GM18499 (cell line): ENCODE data around the gene ZNF444.
"Not testable (repeated sequence)": the region's sequence is repeated elsewhere in the genome, so short reads cannot be mapped to it uniquely, and the experiment has no call there.

ENCODE experiments used
- ATAC-seq: cut with Tn5 transposase; IDR thresholded peaks from one replicate; pipeline ENCODE4 v1.9.1; 2021; ENCODE audit warnings: moderate number of reproducible peaks; ENCODE audit not compliant: insufficient read depth, unreplicated experiment

The ZNF444 gene

DNA sequence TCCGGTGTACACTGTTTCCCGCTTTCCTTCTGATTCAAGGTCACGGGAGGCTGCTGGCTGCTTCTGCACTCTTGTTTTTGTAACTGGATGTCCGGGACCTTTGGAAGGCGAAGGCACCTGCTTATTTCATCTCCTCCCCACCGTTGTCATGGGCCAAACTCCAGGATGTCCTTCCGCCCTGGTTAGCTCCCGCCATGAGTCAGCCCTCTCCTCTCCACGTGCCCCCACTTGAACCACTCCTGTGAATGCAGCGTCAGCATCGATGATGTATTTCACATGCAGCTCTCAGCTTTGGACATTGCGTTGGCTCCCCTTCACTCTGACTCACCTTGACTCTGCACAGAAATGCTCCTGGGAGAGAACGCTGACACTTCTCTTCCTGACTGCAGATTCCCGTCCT, 29.2 kb downstream of the ZNF444 start:
- no peak for ATAC-seq

DNA sequence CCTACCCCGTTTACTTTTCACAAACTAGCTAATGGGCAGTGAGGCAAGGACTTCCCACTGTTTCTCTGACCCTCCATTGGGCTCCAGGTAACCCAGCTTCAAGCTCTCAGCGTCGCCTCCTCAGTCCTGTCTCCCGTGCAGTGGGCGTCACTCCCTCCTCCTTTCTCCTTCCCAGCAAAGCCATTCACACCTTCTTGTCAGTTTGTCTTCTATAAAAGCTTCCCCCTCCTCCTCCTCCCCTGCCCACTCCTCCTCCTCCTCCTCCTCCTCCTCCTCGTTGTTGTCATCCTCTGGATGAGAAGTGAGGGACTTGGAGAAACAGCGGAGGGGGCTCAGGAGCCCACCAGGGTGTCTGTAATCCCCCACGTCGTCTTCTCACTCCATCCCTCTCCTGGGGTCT, 33.0 kb downstream of the ZNF444 start:
- ATAC-seq = no peak

DNA sequence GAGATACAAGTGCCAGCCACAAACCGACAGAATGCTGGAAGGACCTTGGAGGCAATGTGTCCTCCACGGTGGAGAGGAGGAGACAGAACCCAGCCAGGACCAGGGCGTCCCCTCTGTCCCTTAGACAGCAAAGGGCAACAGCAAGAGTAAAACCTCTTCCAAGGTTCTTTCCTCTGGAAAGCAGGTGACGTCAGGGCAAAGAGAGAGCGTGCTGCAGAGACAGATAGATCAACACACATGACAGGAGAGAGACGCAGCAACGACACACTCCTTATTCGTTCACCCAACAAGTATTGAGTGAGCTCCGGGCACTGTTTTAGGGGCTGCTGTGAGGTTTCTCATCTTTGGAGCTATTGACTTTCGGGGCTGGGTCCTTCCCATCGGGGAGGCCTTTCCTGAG, 33.5 kb downstream of the ZNF444 start:
- ATAC-seq = no peak

DNA sequence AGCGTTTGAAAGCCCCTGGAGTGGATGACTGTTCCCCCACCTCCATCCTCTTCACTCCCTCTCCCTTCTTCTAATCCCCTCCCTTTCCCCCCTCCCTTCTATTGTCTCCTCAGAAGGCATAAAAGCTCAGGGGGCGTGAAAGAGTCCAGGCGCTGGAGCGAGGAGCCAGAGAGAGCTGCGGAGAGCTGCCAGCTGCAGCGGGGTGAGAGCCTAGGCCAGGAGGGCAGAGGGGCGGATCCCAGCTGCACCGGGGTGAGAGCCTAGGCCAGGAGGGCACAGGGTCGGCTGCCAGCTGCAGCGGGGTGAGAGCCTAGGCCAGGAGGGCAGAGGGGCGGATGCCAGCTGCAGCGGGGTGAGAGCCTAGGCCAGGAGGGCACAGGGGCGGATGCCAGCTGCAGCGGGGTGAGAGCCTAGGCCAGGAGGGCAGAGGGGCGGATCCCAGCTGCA, 34.8 kb downstream of the ZNF444 start, which contains the start of gene GALP:
Gene GALP, plus strand, starts transcription at position 148 of the 447 bp plus-strand sequence. CDS start 1,101 bp downstream, outside the sequence.
- not testable (repeated sequence) for ATAC-seq

DNA sequence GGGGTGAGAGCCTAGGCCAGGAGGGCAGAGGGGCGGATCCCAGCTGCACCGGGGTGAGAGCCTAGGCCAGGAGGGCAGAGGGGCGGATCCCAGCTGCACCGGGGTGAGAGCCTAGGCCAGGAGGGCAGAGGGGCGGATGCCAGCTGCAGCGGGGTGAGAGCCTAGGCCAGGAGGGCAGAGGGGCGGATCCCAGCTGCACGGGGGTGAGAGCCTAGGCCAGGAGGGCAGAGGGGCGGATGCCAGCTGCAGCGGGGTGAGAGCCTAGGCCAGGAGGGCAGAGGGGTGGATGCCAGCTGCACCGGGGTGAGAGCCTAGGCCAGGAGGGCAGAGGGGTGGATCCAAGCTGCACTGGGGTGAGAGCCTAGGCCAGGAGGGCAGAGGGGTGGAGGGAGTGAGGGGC, 35.2 kb downstream of the ZNF444 start:
- not testable (repeated sequence) for ATAC-seq

DNA sequence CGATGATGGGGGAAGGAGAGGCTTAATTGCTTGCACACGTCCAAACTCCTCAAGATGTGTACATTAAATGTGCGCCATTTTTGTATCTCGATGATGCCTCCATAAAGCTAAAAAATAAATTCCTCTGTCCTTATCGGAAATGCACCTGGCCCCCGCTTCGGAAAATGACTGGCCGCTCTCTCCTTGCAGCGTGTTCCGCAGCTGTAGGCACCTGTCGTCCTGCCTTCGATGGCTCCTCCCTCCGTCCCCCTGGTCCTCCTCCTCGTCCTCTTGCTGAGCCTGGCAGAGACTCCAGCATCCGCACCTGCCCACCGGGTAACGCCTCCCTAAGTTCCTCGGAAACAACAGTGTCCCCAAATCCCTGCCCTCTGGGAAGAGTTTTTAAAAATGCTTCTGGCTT, 35.8 kb downstream of the ZNF444 start:
- ATAC-seq = no peak

DNA sequence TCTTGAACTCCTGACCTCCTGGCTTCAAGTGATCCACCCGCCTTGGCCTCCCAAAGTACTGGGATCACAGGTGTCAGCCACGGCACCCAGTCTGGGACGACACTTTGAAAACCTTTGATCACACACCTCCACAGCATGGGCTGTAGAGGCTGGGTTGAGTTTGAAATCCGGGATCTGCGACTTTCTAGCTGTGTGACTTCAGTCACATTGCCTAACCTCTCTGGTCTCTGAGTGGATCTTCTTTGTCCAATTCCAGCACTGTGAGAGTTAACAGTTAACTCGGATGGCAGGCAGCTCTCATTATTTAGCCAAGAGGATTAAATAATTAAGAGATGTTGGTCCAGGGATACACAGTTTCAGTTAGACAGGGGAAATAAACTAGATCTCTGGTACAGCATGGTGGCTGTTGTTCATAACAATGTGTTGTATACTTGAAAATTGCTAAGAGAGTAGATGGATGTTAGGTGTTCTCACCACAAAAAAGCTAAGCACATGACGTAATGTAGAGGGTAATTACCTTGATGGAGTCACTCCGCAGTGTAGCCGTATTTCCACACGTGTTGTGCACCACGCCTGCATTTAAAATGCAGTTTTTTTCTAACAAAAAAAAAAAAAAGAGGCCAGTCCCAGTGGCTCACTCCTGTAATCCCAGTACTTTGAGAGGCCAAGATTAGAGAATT, 36.6 kb downstream of the ZNF444 start:
- no peak for ATAC-seq

DNA sequence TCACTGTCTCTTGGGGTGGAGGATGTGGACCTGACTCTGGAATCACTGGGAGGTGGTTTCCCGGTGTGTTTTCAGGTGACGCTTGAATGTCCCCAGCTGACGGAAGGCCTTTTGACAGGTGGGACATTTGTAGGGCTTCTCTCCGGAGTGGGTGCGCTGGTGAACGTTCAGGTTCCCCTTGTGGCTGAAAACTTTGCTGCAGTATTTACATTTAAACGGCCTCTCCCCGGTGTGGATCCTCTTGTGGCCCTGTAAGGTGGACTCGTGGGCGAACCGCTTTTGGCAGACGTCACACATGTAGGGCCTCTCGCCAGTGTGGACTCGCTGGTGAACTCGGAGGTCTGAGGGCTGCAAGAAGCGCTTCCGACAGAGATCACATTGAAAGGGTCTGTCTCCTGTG, 48.7 kb downstream of the ZNF444 start:
- no peak for ATAC-seq

DNA sequence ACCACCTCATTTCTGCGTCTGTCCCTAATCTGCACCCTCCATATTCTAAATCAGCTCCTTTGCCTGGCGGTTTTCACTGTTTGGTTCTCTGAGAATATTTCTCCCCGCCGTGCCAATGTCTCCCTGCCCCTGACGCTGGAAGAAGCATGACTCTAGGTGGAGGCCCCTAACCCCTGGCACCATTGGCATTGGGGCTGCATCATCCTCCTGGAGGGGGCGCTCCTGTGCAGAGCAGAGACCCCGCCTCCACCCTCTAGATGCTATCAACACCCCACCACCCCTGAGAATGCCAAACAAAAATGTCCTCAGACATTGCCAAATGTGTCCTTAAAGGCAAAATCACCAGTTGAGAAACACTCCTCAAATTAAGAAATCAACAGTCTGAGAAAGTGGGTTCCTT, 50.0 kb downstream of the ZNF444 start:
- no peak for ATAC-seq

DNA sequence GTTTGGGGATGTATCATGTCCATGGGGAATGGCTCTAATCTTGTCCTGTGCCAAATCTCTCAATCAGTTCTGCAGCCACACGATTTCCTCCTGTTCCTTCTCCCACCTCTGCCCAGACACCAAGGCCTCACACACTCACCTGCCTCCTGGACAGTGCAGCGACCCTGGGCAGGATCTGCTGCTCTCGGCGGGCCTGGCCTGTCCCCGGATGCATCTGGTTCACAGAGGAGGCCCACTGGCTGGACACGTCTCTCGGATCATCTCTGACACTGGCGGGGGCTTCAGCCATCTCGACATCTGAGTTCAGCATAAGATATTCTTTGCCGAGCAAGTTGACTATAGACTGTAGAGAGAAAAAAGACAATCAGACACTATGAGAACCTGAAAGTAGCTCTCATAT, 50.6 kb downstream of the ZNF444 start:
- ATAC-seq = no peak

DNA sequence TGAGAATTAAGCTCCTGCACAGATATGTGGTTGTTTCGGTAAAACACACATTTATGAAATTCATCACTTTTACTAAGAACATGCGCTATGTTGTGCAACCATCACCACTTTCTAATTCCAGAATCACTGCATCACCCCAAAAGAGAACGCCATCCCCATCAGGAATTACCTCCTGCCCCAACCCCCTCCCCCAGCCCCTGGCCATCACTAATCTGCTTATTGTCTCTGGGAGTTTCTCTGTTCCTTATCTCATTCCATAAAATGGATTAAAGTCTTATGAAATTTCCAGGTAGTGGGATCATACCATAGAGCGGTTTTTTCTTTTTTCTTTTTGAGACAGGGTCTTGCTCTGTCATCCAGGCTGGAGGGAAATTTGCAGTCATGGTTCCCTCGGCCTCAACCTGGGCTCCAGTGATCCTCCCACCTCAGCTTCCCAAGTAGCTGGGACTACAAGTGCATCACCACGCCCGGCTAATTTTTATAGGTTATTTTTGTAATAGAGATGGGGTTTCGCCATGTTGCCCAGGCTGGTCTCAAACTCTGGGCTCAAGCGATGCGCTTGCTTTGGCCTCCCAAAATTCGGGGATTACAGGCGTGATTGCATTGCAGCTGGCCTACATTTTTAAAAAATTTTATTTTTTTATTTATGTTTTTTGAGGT, 53.0 kb downstream of the ZNF444 start:
- no peak for ATAC-seq

DNA sequence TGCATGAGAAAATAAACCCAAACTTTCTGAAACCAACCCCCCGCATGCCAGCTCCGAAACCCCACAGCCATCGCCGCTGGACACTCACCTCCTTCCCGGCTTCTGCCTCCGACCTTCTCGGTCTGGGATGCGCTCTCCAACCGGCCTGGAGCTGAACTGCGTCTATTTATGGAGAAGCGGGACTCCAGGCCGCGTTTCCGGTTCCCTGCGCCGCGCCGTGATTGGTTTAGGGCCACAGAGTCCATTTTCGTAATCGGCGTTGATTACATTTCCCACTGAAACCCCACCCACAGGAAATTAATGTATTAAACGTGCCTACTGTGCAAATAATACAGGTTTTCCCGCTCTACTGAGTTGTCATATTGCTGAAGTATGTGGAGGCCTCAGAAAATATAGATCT, 56.6 kb downstream of the ZNF444 start, which contains the start of gene ZSCAN5B:
Gene ZSCAN5B, minus strand, starts transcription at position 138 of the 400 bp plus-strand sequence. CDS start 4,731 bp downstream, outside the sequence.
- not testable (repeated sequence) for ATAC-seq

DNA sequence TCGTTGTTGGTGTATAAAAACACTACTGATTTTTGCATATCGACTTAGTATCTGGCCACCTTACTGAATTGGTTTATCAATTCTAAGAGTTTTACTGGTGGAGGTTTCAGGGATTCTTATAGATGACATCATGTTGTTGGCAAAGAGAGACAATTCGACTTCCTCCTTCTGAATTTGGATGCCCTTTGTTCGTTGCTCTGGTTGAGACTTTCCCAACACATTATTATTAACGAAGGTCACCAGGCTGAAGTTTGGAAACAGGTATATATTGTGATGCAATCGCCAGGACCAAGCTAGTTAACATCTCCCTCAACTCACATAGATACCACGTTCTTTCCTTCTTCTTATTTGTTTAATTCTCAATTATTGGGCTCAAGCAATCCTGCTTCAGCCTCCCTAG, 58.6 kb downstream of the ZNF444 start:
- ATAC-seq = no peak

DNA sequence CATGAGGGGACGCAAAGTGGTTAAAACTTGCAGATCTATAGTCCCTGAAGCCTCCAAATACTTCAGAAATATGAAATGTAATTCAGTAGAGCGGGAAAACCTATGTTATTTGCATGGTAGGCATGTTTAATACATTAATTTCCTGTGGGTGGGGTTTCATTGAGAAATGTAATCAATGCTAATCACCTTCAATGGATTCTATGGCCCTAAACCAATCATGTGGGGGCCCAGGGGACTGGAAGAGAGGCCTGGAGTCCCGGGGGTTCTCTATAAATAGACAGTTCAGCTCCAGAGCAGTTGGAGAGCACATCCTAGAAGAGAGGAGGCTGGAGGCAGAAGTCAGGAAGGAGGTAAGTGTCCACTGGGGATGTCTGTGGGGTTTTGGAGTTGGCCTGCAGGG, 60.9 kb downstream of the ZNF444 start, which contains the start of gene ZSCAN5C:
Gene ZSCAN5C, plus strand, starts transcription at position 301 of the 400 bp plus-strand sequence. CDS start 3,641 bp downstream, outside the sequence.
- ATAC-seq = no peak

DNA sequence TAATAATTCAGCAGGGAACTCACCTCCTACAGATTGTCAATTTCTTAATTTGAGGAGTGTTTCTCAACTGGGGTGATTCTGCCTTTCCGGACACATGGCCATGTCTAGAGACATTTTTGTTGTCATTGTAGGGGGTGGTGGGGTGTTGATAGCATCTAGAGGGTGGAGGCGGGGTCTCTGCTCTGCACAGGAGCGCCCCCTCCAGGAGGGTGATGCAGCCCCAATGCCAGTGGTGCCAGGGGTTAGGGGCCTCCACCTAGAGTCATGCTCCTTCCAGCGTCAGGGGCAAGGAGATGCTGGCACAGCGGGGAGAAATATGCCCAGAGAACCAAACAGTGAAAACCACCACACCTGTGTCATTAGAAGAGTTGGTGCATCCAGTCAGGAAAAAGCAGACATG, 66.5 kb downstream of the ZNF444 start:
- ATAC-seq = not testable (repeated sequence)

DNA sequence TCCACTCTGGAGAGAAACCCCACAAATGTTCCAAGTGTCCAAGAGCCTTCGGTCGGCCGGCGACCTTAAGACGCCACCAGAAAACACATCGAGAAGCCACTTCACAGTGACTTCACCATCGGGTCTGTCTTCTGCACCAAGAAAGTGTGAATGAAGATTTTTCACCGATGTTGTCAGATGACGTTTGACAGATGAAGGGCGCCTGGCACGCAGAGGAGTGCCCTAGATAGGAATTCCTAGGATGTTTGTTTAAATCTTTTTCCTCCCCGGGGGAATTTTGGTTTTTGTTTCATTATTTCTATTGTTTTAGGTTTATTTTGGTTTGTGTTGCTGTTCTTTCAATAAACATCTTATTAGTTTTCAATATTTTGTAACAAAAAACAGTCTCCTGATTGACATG, 68.0 kb downstream of the ZNF444 start:
- ATAC-seq = no peak

DNA sequence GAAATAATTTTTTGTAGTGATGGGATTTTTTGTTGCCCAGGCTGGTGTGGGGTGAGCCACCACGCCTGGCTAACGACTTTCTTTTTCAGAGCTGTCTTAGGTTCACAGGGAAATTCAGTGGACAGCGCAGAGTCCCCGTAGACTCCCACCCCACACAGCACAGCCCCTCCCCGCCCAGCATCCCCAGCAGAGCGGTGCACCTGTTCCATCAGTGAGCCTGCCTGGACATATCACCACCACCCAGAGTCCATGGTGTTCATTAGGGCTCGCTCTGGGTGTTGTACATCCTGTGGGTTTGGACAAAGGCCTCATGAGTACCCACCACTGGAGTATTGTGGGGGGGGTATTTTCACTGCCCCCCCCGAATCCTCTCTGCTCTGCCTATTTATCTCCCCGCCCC, 68.9 kb downstream of the ZNF444 start:
- not testable (repeated sequence) for ATAC-seq
